ENCODE data around the gene DUSP10.

- TF ChIP-seq CTCF (IDR thresholded peaks at IDR 0.05): no peak
- no peak for TF ChIP-seq EP300 (IDR thresholded peaks at IDR 0.05)
- no peak for TF ChIP-seq POLR2AphosphoS5 (IDR thresholded peaks at IDR 0.05)
Measured at GRCh38 chr1:221751226-221751887, 9.5 kb upstream of the DUSP10 start.

Measured in stomach (tissue), 4 donors.